Fibroblast of lung (primary cell): ENCODE results near the gene SOX1. TPM values are rescaled to one million over a fixed set of nuclear protein-coding genes. Genes with fewer than 3 reads are reported as not detected.

Experiments used
- DNase-seq, 2 donors: peaks; one replicate each; pipeline versions ENCODE4 v3.0.0 to v3.0.0-alpha.2; 2010; ENCODE audit warnings: low read depth in 2 of 2
- H2AFZ ChIP-seq: 2 replicates; pipeline ENCODE4 v1.5.1; 2012; ENCODE audit warnings: low read length, control low read depth, inconsistent platforms
- H3K27ac ChIP-seq: 2 replicates; pipeline ENCODE4 v1.5.1; 2011; ENCODE audit warnings: low read length, control low read depth; ENCODE audit not compliant: insufficient read depth
- H3K27me3 ChIP-seq: 2 replicates; pipeline ENCODE4 v1.5.1; 2011; ENCODE audit warnings: mild to moderate bottlenecking, low read length; ENCODE audit not compliant: control insufficient read depth, insufficient read depth
- H3K36me3 ChIP-seq: 2 replicates; pipeline ENCODE4 v1.5.1; 2011; ENCODE audit warnings: low read length; ENCODE audit not compliant: control insufficient read depth, insufficient read depth
- H3K4me1 ChIP-seq: 2 replicates; pipeline ENCODE4 v1.5.1; 2011; ENCODE audit warnings: low read length; ENCODE audit not compliant: control insufficient read depth, insufficient read depth; ENCODE audit errors: extremely low read depth
- H3K4me2 ChIP-seq: 2 replicates; pipeline ENCODE4 v1.5.1; 2011; ENCODE audit warnings: low read length, control low read depth; ENCODE audit not compliant: insufficient read depth; ENCODE audit errors: extremely low read depth
- H3K4me3 ChIP-seq, 4 experiments: fragments of 200-600 bp in 1 of 4; sonication (generic) in 1 of 4; replicated peaks in 1 of 4; 2 replicates each; pipeline ENCODE4 v1.5.1; 2011 to 2016; ENCODE audit warnings: low read length in 4 of 4, low read depth in 3 of 4, mild to moderate bottlenecking in 3 of 4, control low read depth in 2 of 4, inconsistent platforms in 1 of 4, mixed read lengths in 1 of 4; ENCODE audit not compliant: insufficient read depth in 1 of 4; ENCODE audit errors: control extremely low read depth in 1 of 4
- H3K79me2 ChIP-seq: 2 replicates; pipeline ENCODE4 v1.5.1; 2012; ENCODE audit warnings: mild to moderate bottlenecking, low read length, inconsistent platforms; ENCODE audit not compliant: control insufficient read depth, insufficient read depth
- H3K9ac ChIP-seq: 2 replicates; pipeline ENCODE4 v1.5.1; 2011; ENCODE audit warnings: mild to moderate bottlenecking, low read length, control low read depth; ENCODE audit not compliant: insufficient read depth
- H3K9me3 ChIP-seq: 2 replicates; pipeline ENCODE4 v1.5.1; 2012; ENCODE audit warnings: low read depth, low read length; ENCODE audit not compliant: control insufficient read depth, insufficient read depth
- H4K20me1 ChIP-seq: 2 replicates; pipeline ENCODE4 v1.5.1; 2011; ENCODE audit warnings: low read length; ENCODE audit not compliant: control insufficient read depth, insufficient read depth; ENCODE audit errors: extremely low read depth
- EZH2 ChIP-seq: IDR thresholded peaks from 2 replicates; pipeline ENCODE4 v1.5.1; 2012; ENCODE audit warnings: low read length, control low read depth, mild to moderate bottlenecking; ENCODE audit errors: missing control alignments
- polyA plus RNA-seq, 2 donors: library from polyadenylated mRNA; depleted of rRNA in 1 of 2; stranded (reverse) in 1 of 2; unstranded in 1 of 2; fragments of >200 nt; gene quantifications; 2 replicates each; pipeline ENCODE4 v1.2.1, GENCODE V29; 2011 to 2012; ENCODE audit warnings: missing spikeins in 1 of 2
- total RNA-seq: library from RNA; depleted of rRNA; stranded (reverse); fragments of >200 nt; gene quantifications from 2 replicates; pipeline ENCODE4 v1.2.1, GENCODE V29; 2014
- TF ChIP-seq, protein P1 (sequence below), 2 donors: IDR thresholded peaks in 1 of 2; conservative IDR thresholded peaks in 1 of 2; 1 replicate in 1 of 2; 2 replicates in 1 of 2; pipeline ENCODE4 v1.5.1; 2011 to 2012; ENCODE audit warnings: low read length in 2 of 2, control low read depth in 1 of 2, inconsistent platforms in 1 of 2, low read depth in 1 of 2, mild to moderate bottlenecking in 1 of 2

SOX1 gene
- total and polyA plus RNA-seq, 2 donors (not counting 1 experiment from before 2014, with no cell fraction given) = not detected

DNA sequence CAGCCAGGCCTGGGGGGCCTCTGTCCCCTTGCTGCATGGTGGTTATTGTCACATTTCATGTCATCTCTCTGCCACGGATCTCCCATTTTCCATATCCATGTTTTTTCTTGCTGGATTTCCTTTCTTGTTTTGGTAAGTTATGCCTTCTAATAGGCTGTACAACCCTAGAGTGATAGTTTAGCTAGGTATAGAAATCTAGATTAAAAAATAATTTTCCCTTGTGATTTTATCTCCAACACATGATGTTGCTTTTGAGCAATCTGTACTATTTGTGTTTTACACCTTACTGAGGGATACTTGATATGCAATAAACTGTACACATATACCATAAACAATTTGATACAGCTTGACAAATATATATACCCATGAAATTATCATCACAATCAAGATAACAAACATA is 17.0 kb downstream of the SOX1 start:
- no peak overlapping the region for H3K4me2 ChIP-seq
- H3K4me3 ChIP-seq = no peak overlapping the region
- no peaks in the 10 kb centered on the region for H3K79me2 ChIP-seq
- no peak for DNase-seq
- no peaks in the 10 kb centered on the region for H3K36me3 ChIP-seq
- H2AFZ ChIP-seq = no peak overlapping the region
- H3K9ac ChIP-seq = no peak overlapping the region
- no peaks in the 10 kb centered on the region for H3K9me3 ChIP-seq
- H3K4me1 ChIP-seq = no peaks in the 10 kb centered on the region
- no peaks in the 10 kb centered on the region for H3K27me3 ChIP-seq
- H4K20me1 ChIP-seq = no peaks in the 10 kb centered on the region
- no peak overlapping the region for H3K27ac ChIP-seq
- no peak for TF ChIP-seq EZH2
- TF ChIP-seq, protein P1, sequence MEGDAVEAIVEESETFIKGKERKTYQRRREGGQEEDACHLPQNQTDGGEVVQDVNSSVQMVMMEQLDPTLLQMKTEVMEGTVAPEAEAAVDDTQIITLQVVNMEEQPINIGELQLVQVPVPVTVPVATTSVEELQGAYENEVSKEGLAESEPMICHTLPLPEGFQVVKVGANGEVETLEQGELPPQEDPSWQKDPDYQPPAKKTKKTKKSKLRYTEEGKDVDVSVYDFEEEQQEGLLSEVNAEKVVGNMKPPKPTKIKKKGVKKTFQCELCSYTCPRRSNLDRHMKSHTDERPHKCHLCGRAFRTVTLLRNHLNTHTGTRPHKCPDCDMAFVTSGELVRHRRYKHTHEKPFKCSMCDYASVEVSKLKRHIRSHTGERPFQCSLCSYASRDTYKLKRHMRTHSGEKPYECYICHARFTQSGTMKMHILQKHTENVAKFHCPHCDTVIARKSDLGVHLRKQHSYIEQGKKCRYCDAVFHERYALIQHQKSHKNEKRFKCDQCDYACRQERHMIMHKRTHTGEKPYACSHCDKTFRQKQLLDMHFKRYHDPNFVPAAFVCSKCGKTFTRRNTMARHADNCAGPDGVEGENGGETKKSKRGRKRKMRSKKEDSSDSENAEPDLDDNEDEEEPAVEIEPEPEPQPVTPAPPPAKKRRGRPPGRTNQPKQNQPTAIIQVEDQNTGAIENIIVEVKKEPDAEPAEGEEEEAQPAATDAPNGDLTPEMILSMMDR (conservative IDR thresholded peaks at IDR 0.05 in 1 of 2, IDR thresholded peaks at IDR 0.05 in 1 of 2; ENCODE audit: low read depth in 1 of 2, low read length in 2 of 2) = no peak

DNA sequence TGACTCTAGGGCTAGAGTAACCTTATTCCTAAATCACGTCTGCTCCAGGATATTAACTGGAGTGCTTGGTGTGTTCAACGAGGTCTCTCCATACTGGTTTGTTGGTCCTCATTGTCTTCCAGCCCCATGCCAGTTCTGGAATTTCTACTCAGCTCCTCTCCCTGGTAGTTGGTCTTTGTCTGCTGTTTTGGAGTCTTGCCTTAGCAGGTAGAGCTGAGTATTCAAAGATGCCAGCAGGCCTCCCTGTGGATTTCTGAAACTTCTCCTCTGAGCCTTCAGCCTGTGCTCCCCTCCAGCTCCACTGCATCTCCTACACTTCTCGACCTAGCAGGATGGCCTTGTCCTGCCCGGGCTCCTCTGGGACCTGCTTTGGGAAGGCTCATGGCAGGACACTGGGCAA is 25.5 kb downstream of the SOX1 start:
- DNase-seq = no peak
- Histone ChIP-seq H3K9ac (no peak overlapping the region), H3K27ac (no peak overlapping the region), H2AFZ (no peak overlapping the region), H3K4me1 (no peaks in the 10 kb centered on the region), H3K27me3 (no peaks in the 10 kb centered on the region), H3K79me2 (no peaks in the 10 kb centered on the region), H3K9me3 (no peaks in the 10 kb centered on the region), H3K36me3 (no peaks in the 10 kb centered on the region), H4K20me1 (no peaks in the 10 kb centered on the region), H3K4me2 (no peak overlapping the region), H3K4me3 (no peak overlapping the region)
- TF ChIP-seq EZH2 = no peak
- TF ChIP-seq, protein P1 (conservative IDR thresholded peaks at IDR 0.05 in 1 of 2, IDR thresholded peaks at IDR 0.05 in 1 of 2; ENCODE audit: low read depth in 1 of 2, low read length in 2 of 2) = no peak

DNA sequence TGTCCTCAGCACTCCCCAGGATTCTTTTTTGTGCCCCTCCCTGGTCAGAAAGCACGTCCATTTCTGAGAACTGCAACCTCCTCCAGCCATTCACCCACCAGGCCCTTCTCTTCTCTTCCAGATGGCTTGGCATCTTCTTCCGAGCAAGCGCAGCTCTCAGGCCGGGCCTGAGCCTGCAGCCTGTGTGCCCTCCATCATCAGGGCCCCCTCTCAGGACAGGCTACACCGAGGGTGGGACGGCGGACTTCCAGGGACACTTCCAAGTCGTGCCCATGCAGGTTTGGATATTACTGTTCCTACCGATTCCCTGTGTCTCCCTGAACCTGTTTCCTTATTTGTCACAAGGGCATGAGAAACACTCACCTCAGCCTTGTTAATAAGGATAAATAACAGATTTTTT is 28.4 kb downstream of the SOX1 start:
- Histone ChIP-seq H3K4me2 (no peak overlapping the region), H4K20me1 (no peaks in the 10 kb centered on the region), H3K79me2 (no peaks in the 10 kb centered on the region), H3K9me3 (no peaks in the 10 kb centered on the region), H3K4me1 (no peaks in the 10 kb centered on the region), H3K27me3 (no peaks in the 10 kb centered on the region), H3K9ac (no peak overlapping the region), H3K27ac (no peak overlapping the region), H3K36me3 (no peaks in the 10 kb centered on the region), H3K4me3 (no peak overlapping the region), H2AFZ (no peak overlapping the region)
- DNase-seq = no peak
- no peak for TF ChIP-seq EZH2
- TF ChIP-seq, protein P1 (conservative IDR thresholded peaks at IDR 0.05 in 1 of 2, IDR thresholded peaks at IDR 0.05 in 1 of 2; ENCODE audit: low read depth in 1 of 2, low read length in 2 of 2) = no peak
